SKM-1 (cell line): Measurements from ENCODE around the gene LIN28B.

Experiments
- DNase-seq: peaks from one replicate; lab custom pipeline; 2025; ENCODE audit not compliant: unreplicated experiment; lab: John Stamatoyannopoulos, UW

The LIN28B gene

GRCh38 chr6:105108631-105109262 is 151.8 kb downstream of the LIN28B start:
- DNase-seq, result no peak

DNA sequence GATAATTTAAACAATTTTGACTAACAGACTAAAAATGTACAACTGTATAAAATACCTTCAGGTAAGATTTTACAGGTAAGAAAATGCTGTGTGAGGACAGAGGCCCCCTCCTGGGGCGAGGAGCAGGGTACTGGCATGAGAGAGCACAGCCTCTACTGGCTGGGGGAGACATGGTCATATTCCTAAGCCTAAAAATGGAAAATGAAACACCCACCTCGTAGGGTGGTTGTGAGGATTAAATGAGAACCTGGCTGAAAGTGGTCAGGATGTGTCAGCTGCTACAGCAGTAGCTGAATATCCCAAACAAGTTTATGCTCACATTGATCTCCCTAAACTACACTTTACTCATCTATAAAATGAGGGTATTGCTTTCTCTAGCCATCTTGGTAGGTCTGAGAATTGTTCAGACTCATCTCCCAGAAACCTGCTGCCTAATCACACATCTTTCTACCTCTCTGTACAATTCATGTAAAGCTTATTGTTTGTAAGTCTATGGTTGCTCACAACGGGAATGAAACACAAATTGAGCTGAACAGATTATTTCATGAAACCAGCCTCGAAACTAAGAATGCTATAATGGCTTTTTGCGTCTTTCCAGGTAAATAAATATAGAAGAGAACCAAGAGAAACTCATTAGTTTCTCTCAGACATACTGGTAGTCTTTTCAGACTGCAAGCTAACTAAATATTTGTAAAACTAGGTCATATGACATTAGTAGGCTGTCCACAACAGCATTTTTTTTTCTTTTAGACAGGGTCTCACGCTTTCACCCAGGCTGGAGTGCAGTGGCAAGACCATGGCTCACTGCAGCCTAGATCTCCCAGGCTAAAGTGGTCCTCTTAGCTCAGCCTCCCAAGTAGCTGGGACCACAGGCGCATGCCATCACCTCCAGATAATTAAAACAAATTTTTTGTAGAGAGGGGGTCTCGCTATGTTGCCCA is 153.3 kb downstream of the LIN28B start:
- no peak for DNase-seq

GRCh38 chr6:105111105-105111504 is 154.2 kb downstream of the LIN28B start:
- no peak for DNase-seq

DNA sequence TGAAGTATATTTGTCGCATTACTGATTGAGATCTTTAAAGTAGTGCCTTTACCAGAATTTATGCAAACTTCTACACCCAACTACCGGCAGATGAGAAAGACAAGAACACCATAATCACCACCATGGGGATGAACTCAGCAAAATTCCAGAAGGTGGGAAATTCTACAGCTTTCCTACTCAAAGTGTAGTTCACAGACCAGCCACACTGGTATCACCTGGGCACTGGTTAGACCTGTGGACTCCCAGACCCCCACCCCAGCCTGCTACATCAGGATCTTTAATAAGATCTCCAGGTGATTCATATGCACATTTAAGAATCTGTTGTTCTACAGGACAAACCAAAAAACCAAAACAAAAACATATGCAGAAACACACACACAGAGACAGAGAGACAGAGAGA is 155.0 kb downstream of the LIN28B start:
- no peak for DNase-seq

GRCh38 chr6:105112577-105112976 is 155.7 kb downstream of the LIN28B start:
- DNase-seq, result no peak

DNA sequence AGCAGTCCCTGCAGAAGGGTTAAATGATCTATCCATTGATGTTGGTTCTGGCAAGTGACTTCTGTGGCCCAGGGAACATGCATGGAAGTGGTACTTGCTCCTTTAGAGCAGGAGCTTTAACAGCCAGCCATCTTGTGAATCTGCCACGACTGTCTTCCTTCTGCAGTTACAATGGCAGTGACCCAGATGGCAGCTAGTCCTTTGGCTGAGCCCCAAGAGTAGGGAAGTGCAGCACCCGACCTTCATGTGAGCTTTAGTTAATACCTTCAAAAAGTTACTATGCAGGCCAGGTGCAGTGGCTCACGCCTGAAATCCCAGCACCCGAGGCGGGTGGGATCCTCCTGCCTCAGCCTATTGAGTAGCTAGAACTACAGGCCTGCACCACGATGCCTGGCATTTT is 156.5 kb downstream of the LIN28B start:
- no peak for DNase-seq

DNA sequence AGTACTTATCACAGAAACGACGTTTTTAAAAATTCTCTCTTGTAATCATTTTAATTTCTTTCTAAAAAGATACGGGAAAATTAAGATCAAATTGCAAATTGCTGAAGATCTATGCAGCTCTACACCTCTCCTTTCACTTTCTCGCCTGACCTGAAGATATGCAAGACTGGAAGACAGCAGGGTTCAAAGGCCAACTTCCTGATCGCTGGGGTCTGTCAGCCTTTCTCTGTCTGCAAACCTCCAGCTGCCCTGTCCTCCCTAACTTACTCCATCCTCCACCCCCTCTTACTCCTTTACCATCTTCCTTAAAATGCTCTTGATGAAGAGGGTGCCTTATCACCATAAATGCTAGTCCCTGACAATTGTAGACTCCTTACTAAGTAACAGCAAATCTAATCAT is 159.2 kb downstream of the LIN28B start:
- no peak for DNase-seq

GRCh38 chr6:105120570-105120969 is 163.7 kb downstream of the LIN28B start:
- no peak for DNase-seq

DNA sequence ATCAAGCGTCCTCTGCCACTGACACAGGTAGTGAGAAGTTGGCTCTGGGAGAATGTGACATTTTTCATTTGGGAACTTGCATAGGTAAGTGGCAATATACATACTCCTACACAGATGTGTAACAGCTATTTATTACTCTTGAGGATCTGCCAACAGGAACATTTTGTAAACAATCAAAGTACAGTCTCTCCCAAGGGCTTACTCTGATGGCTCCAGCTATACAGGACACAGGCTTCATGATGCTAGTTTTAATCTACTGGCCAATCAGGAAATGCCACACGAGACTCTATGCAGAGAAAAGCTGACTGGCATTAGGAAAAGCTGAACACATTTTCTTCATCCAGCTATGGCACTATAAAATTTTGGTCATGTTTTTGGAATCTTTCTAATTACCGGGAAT is 165.1 kb downstream of the LIN28B start:
- no peak for DNase-seq

DNA sequence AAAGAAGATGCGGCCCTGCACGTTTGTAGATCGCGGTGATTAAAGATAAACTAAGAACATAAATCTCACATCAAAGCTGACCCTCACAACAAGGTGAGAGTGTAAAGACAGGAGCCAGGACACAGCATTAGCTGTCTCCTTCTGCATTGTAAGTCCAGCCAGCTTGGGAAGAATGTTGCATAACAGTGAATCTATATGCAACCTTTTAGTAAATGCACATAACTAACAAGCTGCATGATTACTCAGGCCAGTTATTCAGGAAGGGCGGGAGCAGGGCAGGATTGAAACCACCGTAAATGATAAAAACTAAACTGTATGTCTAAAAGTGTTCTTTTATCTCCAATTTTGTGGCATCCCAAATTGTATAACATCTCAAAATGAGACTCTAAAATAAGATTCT is 165.8 kb downstream of the LIN28B start:
- DNase-seq, result no peak
